ENCODE data around the gene DNAJC1. TPM values are rescaled to one million over a fixed set of nuclear protein-coding genes. Genes with fewer than 3 reads are reported as not detected.
"Not testable (repeated sequence)": the region's sequence is repeated elsewhere in the genome, so short reads cannot be mapped to it uniquely, and the experiment has no call there.

DNAJC1 gene
- total and polyA plus RNA-seq, 2 of the 4 experiments (the other 2 are of a cell fraction), result 12.7 to 13.3 TPM

- no TSS peak for BruUV-seq (replicated peaks)
- Histone ChIP-seq H2BK15ac (ENCODE audit: low read depth, low read length) (no peak overlapping the region), H3K27ac (ENCODE audit: insufficient read depth, low read length) (no peak overlapping the region)
Measured at GRCh38 chr10:21823617-21824016, 179.9 kb downstream of the DNAJC1 start.

DNA sequence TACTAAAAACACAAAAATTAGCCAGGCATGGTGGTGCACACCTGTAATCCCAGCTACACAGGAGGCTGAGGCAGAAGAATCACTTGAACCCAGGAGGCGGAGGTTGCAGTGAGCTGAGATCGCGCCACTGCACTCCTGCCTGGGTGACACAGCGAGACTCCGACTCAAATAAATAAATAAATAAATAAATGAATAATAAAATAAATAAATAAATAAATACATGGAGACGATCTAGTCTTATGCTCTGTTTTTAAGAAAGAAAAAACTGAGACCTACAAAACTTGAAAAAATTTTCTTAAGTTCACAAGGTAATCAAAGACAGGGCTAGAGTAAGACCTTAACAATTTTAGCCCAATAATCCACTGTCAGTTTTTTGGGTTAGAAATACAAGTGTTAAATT is 181.3 kb downstream of the DNAJC1 start:
- in situ Hi-C loops (cut with MboI; ENCODE audit: low sequenced_read_pairs); H3K9me3 ChIP-seq (ENCODE audit: control insufficient read depth, insufficient read depth, low read length); H2BK5ac ChIP-seq (ENCODE audit: low read depth, low read length, poor library complexity, severe bottlenecking); H3K27me3 ChIP-seq (ENCODE audit: control insufficient read depth, insufficient read depth, low read length); H3K4ac ChIP-seq (ENCODE audit: low read depth, low read length); H3K36me3 ChIP-seq (ENCODE audit: control insufficient read depth, insufficient read depth, low read length); H3K56ac ChIP-seq (ENCODE audit: extremely low read depth, insufficient read depth, low read length); H3K27ac ChIP-seq (ENCODE audit: insufficient read depth, low read length); H4K91ac ChIP-seq (ENCODE audit: insufficient read depth, low read depth, low read length); H3K23ac ChIP-seq (ENCODE audit: low read depth, low read length); H3K4me3 ChIP-seq (ENCODE audit: insufficient read depth, low read depth, low read length); H3K79me1 ChIP-seq (ENCODE audit: low read depth in 1 of 2, low read length in 2 of 2); H2BK20ac ChIP-seq (ENCODE audit: low read depth, low read length); dilution Hi-C loops (cut with HindIII; ENCODE audit: low sequenced_read_pairs, unreplicated experiment); H4K8ac ChIP-seq (ENCODE audit: low read depth in 2 of 2, low read length in 2 of 2); H2BK15ac ChIP-seq (ENCODE audit: low read depth, low read length); H4K20me1 ChIP-seq (ENCODE audit: insufficient read depth, low read length); H2AK5ac ChIP-seq (ENCODE audit: low read depth, low read length); ATAC-seq (ENCODE audit: low read depth); DNase-seq; BruUV-seq (replicated peaks); H3K4me1 ChIP-seq (ENCODE audit: control insufficient read depth, insufficient read depth, low read length); intact Hi-C loops (cut with micrococcal nuclease); H3K4me2 ChIP-seq (ENCODE audit: low read depth, low read length); H3K14ac ChIP-seq (replicated peaks; ENCODE audit: low read depth, low read length); H3K18ac ChIP-seq (ENCODE audit: low read depth, low read length); H2AFZ ChIP-seq (replicated peaks; ENCODE audit: low read length, poor library complexity); H4K5ac ChIP-seq (ENCODE audit: low read depth, low read length); CTCF ChIA-PET; H2BK120ac ChIP-seq (ENCODE audit: low read depth, low read length); H3K9me1 ChIP-seq (ENCODE audit: insufficient read depth, low read length); H2AK9ac ChIP-seq (replicated peaks; ENCODE audit: low read depth, low read length, poor library complexity); POLR2A ChIA-PET (ENCODE audit: unreplicated experiment); H3K9ac ChIP-seq (ENCODE audit: low read depth, low read length): not testable (repeated sequence)
- no CpG with 5 or more reads among the region's 6 CpGs for WGBS, 2 experiments (ENCODE audit: extremely low coverage in 2 of 2, insufficient read length in 1 of 2)

More at GRCh38 chr10:21823617-21824016, 179.9 kb downstream of the DNAJC1 start:
- no peak overlapping the region for H2AFZ ChIP-seq (replicated peaks; ENCODE audit: low read length, poor library complexity)
- no peak for ATAC-seq (ENCODE audit: low read depth)
- no peak overlapping the region for H4K91ac ChIP-seq (ENCODE audit: insufficient read depth, low read depth, low read length)
- H3K23ac ChIP-seq (ENCODE audit: low read depth, low read length), result no peak overlapping the region
- no peak overlapping the region for H4K8ac ChIP-seq (ENCODE audit: low read depth in 2 of 2, low read length in 2 of 2)
- in situ Hi-C loops (cut with MboI; ENCODE audit: low sequenced_read_pairs) (no loop called here), dilution Hi-C loops (cut with HindIII; ENCODE audit: low sequenced_read_pairs, unreplicated experiment) (no loop called here), intact Hi-C loops (cut with micrococcal nuclease) (no loop called here)
- H3K4ac ChIP-seq (ENCODE audit: low read depth, low read length), result no peak overlapping the region
- no peaks in the 10 kb centered on the region for H3K36me3 ChIP-seq (ENCODE audit: control insufficient read depth, insufficient read depth, low read length)
- H3K9ac ChIP-seq (ENCODE audit: low read depth, low read length), result no peak overlapping the region
- no peak overlapping the region for H4K5ac ChIP-seq (ENCODE audit: low read depth, low read length)
- no peak overlapping the region for H3K56ac ChIP-seq (ENCODE audit: extremely low read depth, insufficient read depth, low read length)
- no peaks in the 10 kb centered on the region for H4K20me1 ChIP-seq (ENCODE audit: insufficient read depth, low read length)
- no peak for DNase-seq
- H3K9me1 ChIP-seq (ENCODE audit: insufficient read depth, low read length), result no peaks in the 10 kb centered on the region
- TF ChIP-seq MXI1 (IDR thresholded peaks at IDR 0.05; ENCODE audit: borderline replicate concordance, low read depth, low read length) (no peak), CEBPB (IDR thresholded peaks at IDR 0.05; ENCODE audit: low read depth, low read length) (no peak), RFX5 (IDR thresholded peaks at IDR 0.05; ENCODE audit: low read depth, low read length) (no peak)
- no peak overlapping the region for H3K4me2 ChIP-seq (ENCODE audit: low read depth, low read length)
- H3K4me1 ChIP-seq (ENCODE audit: control insufficient read depth, insufficient read depth, low read length), result no peaks in the 10 kb centered on the region
- ChIA-PET CTCF (no interaction called here), POLR2A (ENCODE audit: unreplicated experiment) (no interaction called here)
- no peak overlapping the region for H2BK20ac ChIP-seq (ENCODE audit: low read depth, low read length)
- H3K79me1 ChIP-seq (ENCODE audit: low read depth in 1 of 2, low read length in 2 of 2), result no peaks in the 10 kb centered on the region
- H3K27me3 ChIP-seq (ENCODE audit: control insufficient read depth, insufficient read depth, low read length), result no peaks in the 10 kb centered on the region
- no CpG with 5 or more reads among the region's 2 CpGs for WGBS, 2 experiments (ENCODE audit: extremely low coverage in 2 of 2, insufficient read length in 1 of 2)
- peaks cover 5% of the 10 kb centered on the region for H3K9me3 ChIP-seq (ENCODE audit: control insufficient read depth, insufficient read depth, low read length)
- no peak overlapping the region for H2AK5ac ChIP-seq (ENCODE audit: low read depth, low read length)
- no peak overlapping the region for H2BK5ac ChIP-seq (ENCODE audit: low read depth, low read length, poor library complexity, severe bottlenecking)
- H3K18ac ChIP-seq (ENCODE audit: low read depth, low read length), result no peak overlapping the region
- no peak overlapping the region for H3K4me3 ChIP-seq (ENCODE audit: insufficient read depth, low read depth, low read length)
- H2AK9ac ChIP-seq (replicated peaks; ENCODE audit: low read depth, low read length, poor library complexity), result no peak overlapping the region
- H2BK120ac ChIP-seq (ENCODE audit: low read depth, low read length), result no peak overlapping the region
- H3K14ac ChIP-seq (replicated peaks; ENCODE audit: low read depth, low read length), result no peak overlapping the region

Data from IMR-90 (cell line).